ENCODE data around the gene USP22. TPM values are rescaled to one million over a fixed set of nuclear protein-coding genes. Genes with fewer than 3 reads are reported as not detected.

Gene USP22
- 100 to 1,000 TPM; 151 to 156 TPM for total RNA-seq

GRCh38 chr17:21042458-21043295 lies at the start of gene USP22:
Gene USP22, minus strand, starts transcription at chr17:21043011. Its CDS starts 176 bp downstream, at chr17:21042835.

Other genes with a start within 250 kb of the USP22 start
- 10 to 100 TPM; 11.5 to 13.5 TPM for gene DHRS7B, start 84.0 kb upstream of the USP22 start, total RNA-seq
- gene TMEM11, start 171.2 kb upstream of the USP22 start, total RNA-seq: 10 to 100 TPM; 20.3 to 21.2 TPM
- 1 to 10 TPM; 7.2 to 7.5 TPM for gene NATD1, start 210.4 kb upstream of the USP22 start, total RNA-seq
- gene MAP2K3, start 241.7 kb upstream of the USP22 start, total RNA-seq: 10 to 100 TPM; 60.4 to 64.4 TPM

Data from activated naive CD4-positive, alpha-beta T cell treated with anti-CD3 and anti-CD28 coated beads, Interleukin-2, amount 10 ng/mL, durations not matched to agents 5 hours and 36 hours (primary cell).